Kidney (tissue), 14 donors: Measurements from ENCODE around the gene TMEM61. TPM values are rescaled to one million over a fixed set of nuclear protein-coding genes. Genes with fewer than 3 reads are reported as not detected.
"Not testable (repeated sequence)": the region's sequence is repeated elsewhere in the genome, so short reads cannot be mapped to it uniquely, and the experiment has no call there.

ENCODE experiments used
- DNase-seq, 5 donors: peaks; one replicate each; pipeline ENCODE4 v3.0.0-alpha.2; 2013 to 2020
- FAIRE-seq: peaks from 2 replicates; lab custom pipeline; 2012; peaks lifted over from hg19 to GRCh38; lab: Jason Lieb, UNC
- H3K27ac ChIP-seq, 2 donors: one replicate each; pipeline ENCODE4 v1.7.0; 2013; ENCODE audit warnings: low read depth in 2 of 2, low read length in 2 of 2, inconsistent platforms in 1 of 2
- H3K27me3 ChIP-seq: one replicate; pipeline ENCODE4 v1.7.1; 2013; ENCODE audit warnings: low read length, inconsistent platforms; ENCODE audit not compliant: control insufficient read depth, insufficient read depth
- H3K36me3 ChIP-seq, 3 donors: one replicate each; pipeline versions ENCODE4 v1.7.0 to v1.7.1; 2013; ENCODE audit warnings: low read length in 3 of 3, control low read depth in 1 of 3, inconsistent platforms in 1 of 3; ENCODE audit not compliant: insufficient read depth in 3 of 3, control insufficient read depth in 2 of 3
- H3K4me1 ChIP-seq, 3 donors: one replicate each; pipeline versions ENCODE4 v1.7.0 to v1.7.1; 2013; ENCODE audit warnings: low read length in 3 of 3, inconsistent platforms in 1 of 3, low read depth in 1 of 3; ENCODE audit not compliant: control insufficient read depth in 2 of 3, insufficient read depth in 2 of 3
- H3K4me3 ChIP-seq, 3 donors: one replicate each; pipeline versions ENCODE4 v1.7.0 to v1.8.1; 2013; ENCODE audit warnings: low read length in 3 of 3, control low read depth in 1 of 3, inconsistent platforms in 1 of 3
- H3K9ac ChIP-seq, 3 donors: one replicate each; pipeline versions ENCODE4 v1.7.0 to v1.7.1; 2013; ENCODE audit warnings: low read length in 3 of 3, control low read depth in 1 of 3, inconsistent platforms in 1 of 3
- H3K9me3 ChIP-seq, 3 donors: one replicate each; pipeline versions ENCODE4 v1.7.0 to v1.7.1; 2013; ENCODE audit warnings: low read length in 3 of 3, control low read depth in 1 of 3, inconsistent platforms in 1 of 3; ENCODE audit not compliant: control insufficient read depth in 2 of 3, insufficient read depth in 1 of 3
- CTCF ChIP-seq: IDR thresholded peaks from 3 replicates; pipeline ENCODE4 v1.5.1; 2012; ENCODE audit warnings: mild to moderate bottlenecking, moderate library complexity, borderline replicate concordance; ENCODE audit not compliant: insufficient read depth; ENCODE audit errors: extremely low read depth
- intact Hi-C: fragments of 100-400 bp; cut with DNase I; formaldehyde crosslinking; loops from one replicate; pipeline ENCODE4 v1.11.1; 2022
- polyA plus RNA-seq: library from polyadenylated mRNA; stranded (reverse); fragments of 350-450 nt; fragmentation: Illumina TruSeq; extraction: RNeasy Lipid Tissue Mini Kit (QIAGEN cat#74804); gene quantifications from one replicate; pipeline ENCODE4 v1.2.3, GENCODE V29; 2014; ENCODE audit warnings: low read depth, low replicate concordance; ENCODE audit not compliant: insufficient read depth
- total RNA-seq: library from RNA; stranded (reverse); fragmentation: NEBNext Ultra II Directional; extraction: Animal tissue kit (Norgen Biotek cat#: 25700); gene quantifications from one replicate; pipeline ENCODE4 v1.2.1, GENCODE V29; 2021
- donor health status: control.
- donor health status: control.
- donor health status: control.
- donor health status: control.
- donor health status: control.
- donor health status: DM: yes; HTN: yes; CAD: no.
- donor health status: Normal renal cell carcinoma (clear cell type).

The TMEM61 gene
- total and polyA plus RNA-seq, 2 donors from 2014 or later, result 7.0 to 42.7 TPM

GRCh38 chr1:54962612-54963395 is 17.6 kb upstream of the TMEM61 start:
- Histone ChIP-seq H3K27me3 (no peaks in the 10 kb centered on the region), H3K36me3 (no peaks in the 10 kb centered on the region), H3K4me1 (no peaks in the 10 kb centered on the region), H3K9ac (no peak overlapping the region), H3K27ac (no peak overlapping the region), H3K9me3 (peaks cover 0 to 3% (median 0%) of the 10 kb centered on the region in 3 donors), H3K4me3 (no peak overlapping the region)
- FAIRE-seq (no peak), DNase-seq (no peak)
- no peak for TF ChIP-seq CTCF
- intact Hi-C loops, result no loop called here

GRCh38 chr1:54963829-54964228 is 16.6 kb upstream of the TMEM61 start:
- H3K9ac ChIP-seq, H3K36me3 ChIP-seq, H3K9me3 ChIP-seq, H3K27ac ChIP-seq, DNase-seq, H3K27me3 ChIP-seq, H3K4me3 ChIP-seq, intact Hi-C loops, H3K4me1 ChIP-seq, FAIRE-seq: not testable (repeated sequence)

- no peaks in the 10 kb centered on the region for H3K36me3 ChIP-seq
- H3K4me3 ChIP-seq, result no peak overlapping the region
- TF ChIP-seq CTCF, result no peak
- no peak overlapping the region for H3K9ac ChIP-seq
- no peaks in the 10 kb centered on the region for H3K9me3 ChIP-seq
- H3K27ac ChIP-seq, result no peak overlapping the region
- intact Hi-C loops, result no loop called here
- no peaks in the 10 kb centered on the region for H3K4me1 ChIP-seq
- H3K27me3 ChIP-seq, result no peaks in the 10 kb centered on the region
- DNase-seq, result peak in 1 of 5 donors; percentile 54
- no peak for FAIRE-seq
Observed at GRCh38 chr1:54965624-54966340, 14.6 kb upstream of the TMEM61 start.

GRCh38 chr1:54967372-54967771 is 13.1 kb upstream of the TMEM61 start:
- no peak for TF ChIP-seq CTCF
- no peaks in the 10 kb centered on the region for H3K9me3 ChIP-seq
- H3K4me3 ChIP-seq, result no peak overlapping the region
- peak in 1 of 5 donors; percentile 12 for DNase-seq
- no peaks in the 10 kb centered on the region for H3K36me3 ChIP-seq
- no peaks in the 10 kb centered on the region for H3K4me1 ChIP-seq
- FAIRE-seq, result no peak
- no peaks in the 10 kb centered on the region for H3K27me3 ChIP-seq
- H3K9ac ChIP-seq, result no peak overlapping the region
- no peak overlapping the region for H3K27ac ChIP-seq
- intact Hi-C loops, result no loop called here
